ENCODE data around the gene CORO2A.
A peak's percentile ranks its signal among the peaks of the same experiment; 100 is the strongest.

CORO2A gene

DNA sequence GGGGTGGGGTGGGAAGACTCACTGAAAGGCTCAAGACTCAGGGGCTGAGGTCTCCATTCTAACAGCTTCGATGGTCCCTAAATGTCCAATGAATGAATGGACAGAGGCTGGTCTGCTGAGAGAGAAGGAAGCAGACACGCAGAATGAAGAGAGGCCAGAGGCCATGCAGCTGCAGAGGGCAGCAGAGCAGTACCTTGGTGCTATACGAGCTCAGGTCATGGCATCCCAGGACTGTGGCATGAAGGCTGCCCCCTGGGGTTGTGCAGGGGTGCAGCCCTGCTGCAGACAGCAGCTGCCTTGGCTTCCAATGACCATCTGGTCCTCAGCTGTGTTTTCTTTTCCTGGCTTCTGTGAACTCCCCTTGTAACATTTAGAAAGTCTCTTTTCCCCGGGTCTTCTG, 15.2 kb upstream of the CORO2A start:
- Histone ChIP-seq H3K9me3 (ENCODE audit: control insufficient read depth, low read length) (no peaks in the 10 kb centered on the region), H2BK5ac (ENCODE audit: low read depth, low read length, poor library complexity, severe bottlenecking) (no peak overlapping the region), H2BK12ac (ENCODE audit: low read length in 2 of 2) (no peak overlapping the region), H4K8ac (ENCODE audit: low read length) (no peak overlapping the region), H2AFZ (ENCODE audit: low read depth, low read length) (no peak overlapping the region), H3K14ac (ENCODE audit: low read length in 2 of 2) (no peak overlapping the region), H2BK15ac (ENCODE audit: low read depth, poor library complexity, severe bottlenecking) (no peak overlapping the region), H3K79me1 (replicated peaks; ENCODE audit: low read length, poor library complexity, severe bottlenecking) (no peaks in the 10 kb centered on the region), H3K4me2 (ENCODE audit: low read length, poor library complexity, severe bottlenecking) (no peak overlapping the region), H2BK120ac (ENCODE audit: low read depth, low read length) (no peak overlapping the region), H3K27me3 (ENCODE audit: control insufficient read depth in 1 of 2, insufficient read depth in 1 of 2, low read length in 2 of 2) (no peaks in the 10 kb centered on the region), H3K4me1 (ENCODE audit: control insufficient read depth, insufficient read depth, low read depth, low read length) (peaks cover 6% of the 10 kb centered on the region), H3K9ac (ENCODE audit: low read length) (no peak overlapping the region), H3K18ac (ENCODE audit: low read depth in 1 of 2, low read length in 2 of 2) (no peak overlapping the region), H4K91ac (ENCODE audit: low read length) (no peak overlapping the region), H3K23ac (ENCODE audit: low read length in 2 of 2) (no peak overlapping the region), H3K27ac (ENCODE audit: low read length, poor library complexity, severe bottlenecking) (no peak overlapping the region), H3K36me3 (ENCODE audit: control insufficient read depth in 1 of 2, insufficient read depth in 2 of 2, low read depth in 1 of 2, low read length in 2 of 2) (peaks cover 58 to 62% of the 10 kb centered on the region in 2 experiments), H3K4me3 (ENCODE audit: insufficient read depth in 1 of 2, low read depth in 1 of 2, low read length in 2 of 2) (no peak overlapping the region), H3K4ac (ENCODE audit: low read depth in 1 of 2, low read length in 2 of 2) (no peak overlapping the region), H2AK5ac (ENCODE audit: low read length, severe bottlenecking) (no peak overlapping the region)
- no peak for DNase-seq
- WGBS: 76% methylated on average over 4 of the region's 4 CpGs

DNA sequence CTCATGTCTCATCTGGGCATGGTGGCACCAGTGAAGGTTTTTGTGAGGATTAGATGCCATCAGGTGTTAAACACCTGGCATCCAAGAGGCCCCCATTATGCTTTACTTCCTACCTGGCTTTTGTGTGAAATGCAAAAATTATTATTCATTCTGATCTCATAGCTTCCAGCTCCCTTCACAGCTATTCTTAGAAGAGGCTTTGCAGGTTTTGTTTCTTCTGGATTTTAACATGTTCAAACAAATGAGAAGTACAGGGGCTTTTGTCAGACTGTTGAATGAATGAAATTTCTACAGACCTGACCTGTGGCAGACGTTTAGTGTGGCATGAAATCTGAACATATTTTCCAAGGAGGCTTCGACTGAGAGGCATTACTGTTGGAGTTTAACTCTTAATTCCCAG, 14.3 kb upstream of the CORO2A start:
- no peaks in the 10 kb centered on the region for H3K27me3 ChIP-seq (ENCODE audit: control insufficient read depth in 1 of 2, insufficient read depth in 1 of 2, low read length in 2 of 2)
- peaks cover 60 to 61% of the 10 kb centered on the region in 2 experiments for H3K36me3 ChIP-seq (ENCODE audit: control insufficient read depth in 1 of 2, insufficient read depth in 2 of 2, low read depth in 1 of 2, low read length in 2 of 2)
- H2BK5ac ChIP-seq (ENCODE audit: low read depth, low read length, poor library complexity, severe bottlenecking): no peak overlapping the region
- WGBS: no CpG with 5 or more reads among the region's 2 CpGs
- H3K4me2 ChIP-seq (ENCODE audit: low read length, poor library complexity, severe bottlenecking): no peak overlapping the region
- no peak overlapping the region for H3K14ac ChIP-seq (ENCODE audit: low read length in 2 of 2)
- no peak overlapping the region for H3K4ac ChIP-seq (ENCODE audit: low read depth in 1 of 2, low read length in 2 of 2)
- no peak overlapping the region for H3K4me3 ChIP-seq (ENCODE audit: insufficient read depth in 1 of 2, low read depth in 1 of 2, low read length in 2 of 2)
- H4K91ac ChIP-seq (ENCODE audit: low read length): no peak overlapping the region
- no peak overlapping the region for H2BK120ac ChIP-seq (ENCODE audit: low read depth, low read length)
- H2BK12ac ChIP-seq (ENCODE audit: low read length in 2 of 2): no peak overlapping the region
- peak overlapping the region; percentile 46 for H2BK15ac ChIP-seq (ENCODE audit: low read depth, poor library complexity, severe bottlenecking)
- no peak overlapping the region for H2AFZ ChIP-seq (ENCODE audit: low read depth, low read length)
- no peaks in the 10 kb centered on the region for H3K9me3 ChIP-seq (ENCODE audit: control insufficient read depth, low read length)
- H2AK5ac ChIP-seq (ENCODE audit: low read length, severe bottlenecking): no peak overlapping the region
- H3K27ac ChIP-seq (ENCODE audit: low read length, poor library complexity, severe bottlenecking): no peak overlapping the region
- H3K79me1 ChIP-seq (replicated peaks; ENCODE audit: low read length, poor library complexity, severe bottlenecking): no peaks in the 10 kb centered on the region
- peaks cover 6% of the 10 kb centered on the region for H3K4me1 ChIP-seq (ENCODE audit: control insufficient read depth, insufficient read depth, low read depth, low read length)
- H3K18ac ChIP-seq (ENCODE audit: low read depth in 1 of 2, low read length in 2 of 2): no peak overlapping the region
- H3K23ac ChIP-seq (ENCODE audit: low read length in 2 of 2): no peak overlapping the region
- no peak for DNase-seq
- H3K9ac ChIP-seq (ENCODE audit: low read length): no peak overlapping the region
- H4K8ac ChIP-seq (ENCODE audit: low read length): no peak overlapping the region

DNA sequence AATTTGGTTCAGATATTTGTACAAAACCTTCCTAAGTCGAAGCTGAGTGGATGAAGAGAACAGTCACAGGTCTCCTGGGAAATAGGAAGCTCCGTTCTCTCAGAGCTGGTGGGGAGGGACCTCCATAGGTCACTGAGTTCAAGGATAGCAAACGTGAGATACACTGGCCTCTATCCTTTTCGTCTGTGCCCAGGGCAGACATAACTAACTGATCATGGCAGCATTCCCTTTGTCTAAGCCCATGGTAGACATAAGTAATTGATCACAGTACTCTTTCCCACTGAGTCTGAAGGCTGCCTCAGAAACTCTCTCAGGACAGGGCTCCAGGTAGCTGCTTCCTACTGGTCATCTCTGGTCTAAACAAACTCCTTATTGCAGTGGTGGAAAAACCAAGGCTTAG, 12.3 kb upstream of the CORO2A start:
- no peak overlapping the region for H4K91ac ChIP-seq (ENCODE audit: low read length)
- no peak overlapping the region for H3K14ac ChIP-seq (ENCODE audit: low read length in 2 of 2)
- H3K4me1 ChIP-seq (ENCODE audit: control insufficient read depth, insufficient read depth, low read depth, low read length): peaks cover 6% of the 10 kb centered on the region
- DNase-seq: no peak
- H3K4me3 ChIP-seq (ENCODE audit: insufficient read depth in 1 of 2, low read depth in 1 of 2, low read length in 2 of 2): no peak overlapping the region
- no peaks in the 10 kb centered on the region for H3K9me3 ChIP-seq (ENCODE audit: control insufficient read depth, low read length)
- H3K18ac ChIP-seq (ENCODE audit: low read depth in 1 of 2, low read length in 2 of 2): no peak overlapping the region
- no peak overlapping the region for H2BK120ac ChIP-seq (ENCODE audit: low read depth, low read length)
- no peak overlapping the region for H3K27ac ChIP-seq (ENCODE audit: low read length, poor library complexity, severe bottlenecking)
- no peak overlapping the region for H3K23ac ChIP-seq (ENCODE audit: low read length in 2 of 2)
- H4K8ac ChIP-seq (ENCODE audit: low read length): no peak overlapping the region
- H2BK15ac ChIP-seq (ENCODE audit: low read depth, poor library complexity, severe bottlenecking): no peak overlapping the region
- H3K79me1 ChIP-seq (replicated peaks; ENCODE audit: low read length, poor library complexity, severe bottlenecking): no peaks in the 10 kb centered on the region
- H3K9ac ChIP-seq (ENCODE audit: low read length): no peak overlapping the region
- no peak overlapping the region for H2BK5ac ChIP-seq (ENCODE audit: low read depth, low read length, poor library complexity, severe bottlenecking)
- peaks cover 54 to 59% of the 10 kb centered on the region in 2 experiments for H3K36me3 ChIP-seq (ENCODE audit: control insufficient read depth in 1 of 2, insufficient read depth in 2 of 2, low read depth in 1 of 2, low read length in 2 of 2)
- H3K4ac ChIP-seq (ENCODE audit: low read depth in 1 of 2, low read length in 2 of 2): no peak overlapping the region
- no peak overlapping the region for H2AFZ ChIP-seq (ENCODE audit: low read depth, low read length)
- H2AK5ac ChIP-seq (ENCODE audit: low read length, severe bottlenecking): no peak overlapping the region
- 59% methylated on average over 4 of the region's 4 CpGs for WGBS
- no peak overlapping the region for H2BK12ac ChIP-seq (ENCODE audit: low read length in 2 of 2)
- H3K4me2 ChIP-seq (ENCODE audit: low read length, poor library complexity, severe bottlenecking): no peak overlapping the region
- H3K27me3 ChIP-seq (ENCODE audit: control insufficient read depth in 1 of 2, insufficient read depth in 1 of 2, low read length in 2 of 2): no peaks in the 10 kb centered on the region

DNA sequence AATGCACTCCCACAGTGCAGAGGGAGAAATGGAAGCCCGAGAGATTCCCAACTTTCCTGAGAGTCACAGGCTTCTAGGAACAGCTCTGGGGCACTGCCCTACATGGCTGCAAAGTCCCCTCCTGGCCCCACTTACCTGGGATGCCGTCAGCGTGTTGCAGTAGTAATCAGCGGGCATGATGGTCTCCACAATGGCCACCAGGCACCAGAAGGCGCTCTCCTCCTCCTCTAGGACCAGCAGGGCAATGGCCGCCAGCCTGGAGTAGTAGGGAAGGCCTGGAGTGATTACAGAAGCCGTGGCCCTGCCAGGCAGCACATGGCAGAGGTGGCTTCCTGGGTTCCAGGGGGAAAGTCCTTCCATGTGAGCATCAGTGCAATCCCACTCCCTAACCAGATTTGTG, 10.7 kb upstream of the CORO2A start:
- Histone ChIP-seq H3K4me1 (ENCODE audit: control insufficient read depth, insufficient read depth, low read depth, low read length) (peaks cover 4% of the 10 kb centered on the region), H4K91ac (ENCODE audit: low read length) (no peak overlapping the region), H3K23ac (ENCODE audit: low read length in 2 of 2) (no peak overlapping the region), H2BK5ac (ENCODE audit: low read depth, low read length, poor library complexity, severe bottlenecking) (no peak overlapping the region), H2BK15ac (ENCODE audit: low read depth, poor library complexity, severe bottlenecking) (no peak overlapping the region), H3K79me1 (replicated peaks; ENCODE audit: low read length, poor library complexity, severe bottlenecking) (no peaks in the 10 kb centered on the region), H2BK120ac (ENCODE audit: low read depth, low read length) (no peak overlapping the region), H2AK5ac (ENCODE audit: low read length, severe bottlenecking) (no peak overlapping the region), H3K14ac (ENCODE audit: low read length in 2 of 2) (no peak overlapping the region), H3K27me3 (ENCODE audit: control insufficient read depth in 1 of 2, insufficient read depth in 1 of 2, low read length in 2 of 2) (no peaks in the 10 kb centered on the region), H2BK12ac (ENCODE audit: low read length in 2 of 2) (no peak overlapping the region), H3K36me3 (ENCODE audit: control insufficient read depth in 1 of 2, insufficient read depth in 2 of 2, low read depth in 1 of 2, low read length in 2 of 2) (peaks cover 55% of the 10 kb centered on the region in 2 experiments), H3K4ac (ENCODE audit: low read depth in 1 of 2, low read length in 2 of 2) (no peak overlapping the region), H3K4me2 (ENCODE audit: low read length, poor library complexity, severe bottlenecking) (no peak overlapping the region), H3K9ac (ENCODE audit: low read length) (no peak overlapping the region), H2AFZ (ENCODE audit: low read depth, low read length) (no peak overlapping the region), H3K27ac (ENCODE audit: low read length, poor library complexity, severe bottlenecking) (no peak overlapping the region), H4K8ac (ENCODE audit: low read length) (no peak overlapping the region), H3K9me3 (ENCODE audit: control insufficient read depth, low read length) (no peaks in the 10 kb centered on the region), H3K4me3 (ENCODE audit: insufficient read depth in 1 of 2, low read depth in 1 of 2, low read length in 2 of 2) (no peak overlapping the region), H3K18ac (ENCODE audit: low read depth in 1 of 2, low read length in 2 of 2) (no peak overlapping the region)
- DNase-seq: no peak
- 88% methylated on average over 7 of the region's 7 CpGs for WGBS

All from mesenchymal stem cell (in vitro differentiated cells and primary cell).